ENCODE measurements around the gene PTPN6. TPM values are rescaled to one million over a fixed set of nuclear protein-coding genes. Genes with fewer than 3 reads are reported as not detected.

The PTPN6 gene
- total and polyA plus RNA-seq, 9 of the 15 experiments (the other 6 are each of a cell fraction or from before 2014, with no cell fraction given), result 1.5 to 5.1 (median 3.9) TPM

DNA sequence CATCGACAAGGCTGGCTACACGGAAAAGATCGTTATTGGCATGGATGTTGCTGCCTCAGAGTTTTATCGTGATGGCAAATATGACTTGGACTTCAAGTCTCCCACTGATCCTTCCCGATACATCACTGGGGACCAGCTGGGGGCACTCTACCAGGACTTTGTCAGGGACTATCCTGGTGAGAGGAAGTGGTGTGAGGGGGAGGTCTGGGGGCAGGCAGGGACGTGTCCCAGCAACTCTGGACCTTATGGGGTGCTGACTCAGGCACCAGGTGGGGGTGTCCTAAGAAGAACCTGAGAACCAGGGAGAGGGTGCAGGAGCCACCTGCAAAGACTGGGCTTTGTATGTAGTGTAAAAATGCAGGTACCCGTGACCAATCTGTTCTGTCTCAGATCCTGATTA, 31.6 kb upstream of the PTPN6 start:
- FAIRE-seq, result no peak
- Histone ChIP-seq H3K9me1 (ENCODE audit: control insufficient read depth, insufficient read depth, low read length) (peaks cover 6% of the 10 kb centered on the region), H3K79me2 (ENCODE audit: control insufficient read depth, insufficient read depth, low read length) (peaks cover 19% of the 10 kb centered on the region), H3K27ac (ENCODE audit: extremely low read depth, low read depth, low read length) (no peak overlapping the region), H3K9ac (ENCODE audit: insufficient read depth in 1 of 2, low read depth in 2 of 2, low read length in 2 of 2) (no peak overlapping the region; a peak in 1 of 4 replicates), H3K27me3 (ENCODE audit: control insufficient read depth in 2 of 2, insufficient read depth in 2 of 2, low read length in 2 of 2) (no peaks in the 10 kb centered on the region), H3K36me3 (ENCODE audit: control insufficient read depth, insufficient read depth, low read length) (peaks cover 28% of the 10 kb centered on the region; the same call in 2 of the 3 replicates), H3K4me3 (no peak overlapping the region), H3K4me1 (replicated peaks in 1 of 2; ENCODE audit: control insufficient read depth in 2 of 2, insufficient read depth in 2 of 2, low read length in 2 of 2) (peaks cover 14 to 27% of the 10 kb centered on the region in 2 experiments; a peak in 4 of 5 replicates), H3K9me3 (replicated peaks; ENCODE audit: control insufficient read depth, insufficient read depth, low read depth, low read length) (no peaks in the 10 kb centered on the region), H4K20me1 (replicated peaks; ENCODE audit: control insufficient read depth, insufficient read depth, low read length) (no peaks in the 10 kb centered on the region), H3K4me2 (ENCODE audit: insufficient read depth, low read length) (no peak overlapping the region; the same call in 1 of the 2 replicates), H2AFZ (ENCODE audit: low read depth, low read length) (no peak overlapping the region)
- in situ Hi-C loops (cut with MboI), result no loop called here
- no peak for ATAC-seq
- BruUV-seq (replicated peaks), result no TSS peak
- WGBS (ENCODE audit: insufficient coverage, low coverage, missing lambda C conversion rate), result 42% methylated on average over 6 of the region's 7 CpGs
- CTCF ChIA-PET (ENCODE audit: low intra/inter-chr PET ratio), result interaction anchor here (1.1 kb wide), 1 partner anchor 194 kb away, joined by 4 read pairs; no protein-coding TSS in a partner anchor
- intact Hi-C loops (cut with micrococcal nuclease), result no loop called here
- POLR2A ChIA-PET, result interaction anchor here (0.7 to 1.5 kb wide), 5 partner anchors 10 to 119 kb away, joined by 3 to 5 read pairs (median 3); partner anchors contain the start of genes C12orf57 and RNU7-1
- peak in 1 of 4 experiments; percentile 20 for DNase-seq (ENCODE audit: extremely low read depth in 1 of 4, low spot score in 3 of 4)
- TF ChIP-seq, protein P1, sequence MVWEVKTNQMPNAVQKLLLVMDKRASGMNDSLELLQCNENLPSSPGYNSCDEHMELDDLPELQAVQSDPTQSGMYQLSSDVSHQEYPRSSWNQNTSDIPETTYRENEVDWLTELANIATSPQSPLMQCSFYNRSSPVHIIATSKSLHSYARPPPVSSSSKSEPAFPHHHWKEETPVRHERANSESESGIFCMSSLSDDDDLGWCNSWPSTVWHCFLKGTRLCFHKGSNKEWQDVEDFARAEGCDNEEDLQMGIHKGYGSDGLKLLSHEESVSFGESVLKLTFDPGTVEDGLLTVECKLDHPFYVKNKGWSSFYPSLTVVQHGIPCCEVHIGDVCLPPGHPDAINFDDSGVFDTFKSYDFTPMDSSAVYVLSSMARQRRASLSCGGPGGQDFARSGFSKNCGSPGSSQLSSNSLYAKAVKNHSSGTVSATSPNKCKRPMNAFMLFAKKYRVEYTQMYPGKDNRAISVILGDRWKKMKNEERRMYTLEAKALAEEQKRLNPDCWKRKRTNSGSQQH (CRISPR knock-in tag; IDR thresholded peaks at IDR 0.05), result no peak
- no peak for TF ChIP-seq ERF (CRISPR knock-in tag; IDR thresholded peaks at IDR 0.05)
- TF ChIP-seq, protein P2, sequence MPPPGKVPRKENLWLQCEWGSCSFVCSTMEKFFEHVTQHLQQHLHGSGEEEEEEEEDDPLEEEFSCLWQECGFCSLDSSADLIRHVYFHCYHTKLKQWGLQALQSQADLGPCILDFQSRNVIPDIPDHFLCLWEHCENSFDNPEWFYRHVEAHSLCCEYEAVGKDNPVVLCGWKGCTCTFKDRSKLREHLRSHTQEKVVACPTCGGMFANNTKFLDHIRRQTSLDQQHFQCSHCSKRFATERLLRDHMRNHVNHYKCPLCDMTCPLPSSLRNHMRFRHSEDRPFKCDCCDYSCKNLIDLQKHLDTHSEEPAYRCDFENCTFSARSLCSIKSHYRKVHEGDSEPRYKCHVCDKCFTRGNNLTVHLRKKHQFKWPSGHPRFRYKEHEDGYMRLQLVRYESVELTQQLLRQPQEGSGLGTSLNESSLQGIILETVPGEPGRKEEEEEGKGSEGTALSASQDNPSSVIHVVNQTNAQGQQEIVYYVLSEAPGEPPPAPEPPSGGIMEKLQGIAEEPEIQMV (tag; conservative IDR thresholded peaks at IDR 0.05; ENCODE audit: low read depth), result no peak
- TF ChIP-seq TCFL5 (CRISPR knock-in tag; conservative IDR thresholded peaks at IDR 0.05), result no peak
- peak; percentile 67 for TF ChIP-seq SPI1 (IDR thresholded peaks at IDR 0.05; ENCODE audit: borderline replicate concordance, low read depth, low read length)
- no peak for TF ChIP-seq SETDB1 (IDR thresholded peaks at IDR 0.05; ENCODE audit: low read length)
- TF ChIP-seq, protein P3, sequence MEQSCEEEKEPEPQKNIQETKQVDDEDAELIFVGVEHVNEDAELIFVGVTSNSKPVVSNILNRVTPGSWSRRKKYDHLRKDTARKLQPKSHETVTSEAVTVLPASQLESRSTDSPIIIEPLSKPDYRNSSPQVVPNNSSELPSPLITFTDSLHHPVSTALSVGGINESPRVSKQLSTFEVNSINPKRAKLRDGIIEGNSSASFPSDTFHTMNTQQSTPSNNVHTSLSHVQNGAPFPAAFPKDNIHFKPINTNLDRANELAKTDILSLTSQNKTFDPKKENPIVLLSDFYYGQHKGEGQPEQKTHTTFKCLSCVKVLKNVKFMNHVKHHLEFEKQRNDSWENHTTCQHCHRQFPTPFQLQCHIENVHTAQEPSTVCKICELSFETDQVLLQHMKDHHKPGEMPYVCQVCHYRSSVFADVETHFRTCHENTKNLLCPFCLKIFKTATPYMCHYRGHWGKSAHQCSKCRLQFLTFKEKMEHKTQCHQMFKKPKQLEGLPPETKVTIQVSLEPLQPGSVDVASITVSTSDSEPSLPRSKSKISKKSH (CRISPR knock-in tag; IDR thresholded peaks at IDR 0.05), result no peak
- TF ChIP-seq SMC3 (conservative IDR thresholded peaks at IDR 0.05; ENCODE audit: insufficient read depth, low read depth, low read length), result no peak

All from K562 (cell line).